HG02610 (cell line): ENCODE data around the gene ATP6V0D1.
"Not testable (repeated sequence)": the region's sequence is repeated elsewhere in the genome, so short reads cannot be mapped to it uniquely, and the experiment has no call there.

Experiments
- ATAC-seq: cut with Tn5 transposase; IDR thresholded peaks from one replicate; pipeline ENCODE4 v1.9.1; 2021; ENCODE audit warnings: mild to moderate bottlenecking, moderate library complexity; ENCODE audit not compliant: unreplicated experiment

ATP6V0D1 gene

GRCh38 chr16:67504031-67505021, 23.4 kb upstream of the ATP6V0D1 start:
- ATAC-seq: no peak

- ATAC-seq: no peak
Measured at GRCh38 chr16:67499106-67499505, 18.1 kb upstream of the ATP6V0D1 start.

- ATAC-seq: no peak
Measured at GRCh38 chr16:67490335-67491096, 9.6 kb upstream of the ATP6V0D1 start.

- ATAC-seq: no peak
Measured at GRCh38 chr16:67489401-67490083, 8.6 kb upstream of the ATP6V0D1 start.

GRCh38 chr16:67487561-67487960, 6.6 kb upstream of the ATP6V0D1 start:
- ATAC-seq: not testable (repeated sequence)

GRCh38 chr16:67486805-67487204, 5.8 kb upstream of the ATP6V0D1 start:
- no peak for ATAC-seq

- no peak for ATAC-seq
Measured at GRCh38 chr16:67483731-67484525, 3.0 kb upstream of the ATP6V0D1 start.

- no peak for ATAC-seq
Measured at GRCh38 chr16:67483150-67483549, 2.2 kb upstream of the ATP6V0D1 start, which contains the start of gene AGRP. TSS of gene AGRP (minus strand) at chr16:67483547. CDS start at chr16:67483398, 149 bp downstream.

- ATAC-seq: no peak
Measured at GRCh38 chr16:67482233-67482924, 1.4 kb upstream of the ATP6V0D1 start.

- peak; percentile 19 for ATAC-seq
Measured at GRCh38 chr16:67481561-67482232, 740 bp upstream of the ATP6V0D1 start.

GRCh38 chr16:67477960-67478554, 2.9 kb downstream of the ATP6V0D1 start:
- no peak for ATAC-seq

GRCh38 chr16:67474551-67475455, 6.2 kb downstream of the ATP6V0D1 start:
- no peak for ATAC-seq

- no peak for ATAC-seq
Measured at GRCh38 chr16:67471758-67472384, 9.1 kb downstream of the ATP6V0D1 start.

GRCh38 chr16:67470359-67470758, 10.6 kb downstream of the ATP6V0D1 start:
- ATAC-seq: no peak

- no peak for ATAC-seq
Measured at GRCh38 chr16:67468731-67469130, 12.2 kb downstream of the ATP6V0D1 start.

- ATAC-seq: no peak
Measured at GRCh38 chr16:67466581-67466980, 14.4 kb downstream of the ATP6V0D1 start.

- ATAC-seq: no peak
Measured at GRCh38 chr16:67464565-67464964, 16.4 kb downstream of the ATP6V0D1 start.
